ENCODE results near the gene SLC46A2.

- TF ChIP-seq RXRA (IDR thresholded peaks at IDR 0.05) (no peak), CTCF (IDR thresholded peaks at IDR 0.05; ENCODE audit: low read depth, low read length, missing input control) (no peak), REST (IDR thresholded peaks at IDR 0.05) (no peak), YY1 (IDR thresholded peaks at IDR 0.05) (no peak), JUND (IDR thresholded peaks at IDR 0.05) (no peak), SP1 (IDR thresholded peaks at IDR 0.05) (no peak), HNF4G (IDR thresholded peaks at IDR 0.05) (no peak), RAD21 (IDR thresholded peaks at IDR 0.05) (no peak), MAX (IDR thresholded peaks at IDR 0.05) (no peak), TAF1 (conservative IDR thresholded peaks at IDR 0.05) (no peak), FOXA1 (IDR thresholded peaks at IDR 0.05) (no peak), GABPA (IDR thresholded peaks at IDR 0.05 in 1 of 2, conservative IDR thresholded peaks at IDR 0.05 in 1 of 2) (no peak)
Observed at GRCh38 chr9:112869917-112870316, 20.8 kb downstream of the SLC46A2 start.
